Dermis blood vessel endothelial cell (primary cell): ENCODE data around the gene NFIX. TPM values are rescaled to one million over a fixed set of nuclear protein-coding genes. Genes with fewer than 3 reads are reported as not detected.
"Not testable (repeated sequence)": the region's sequence is repeated elsewhere in the genome, so short reads cannot be mapped to it uniquely, and the experiment has no call there.

Source experiments
- DNase-seq: peaks from one replicate; pipeline ENCODE4 v3.0.0; 2010
- total RNA-seq: library from RNA; depleted of rRNA; stranded (reverse); fragments of >200 nt; gene quantifications from 2 replicates; pipeline ENCODE4 v1.2.3, GENCODE V29; 2014

NFIX gene
- 12.6 and 23.7 TPM in 2 replicates for total RNA-seq

- DNase-seq: peak; percentile 63
Measured at GRCh38 chr19:12994701-12995595, at the start of gene NFIX. TSS of gene NFIX (plus strand) at chr19:12995475. CDS start at chr19:12995838, 363 bp downstream.

- DNase-seq: peak; percentile 99
Measured at GRCh38 chr19:12945479-12946091, 49.7 kb upstream of the NFIX start, which contains the start of gene RAD23A. TSS of gene RAD23A (plus strand) at chr19:12945862. CDS start at chr19:12945949, 87 bp downstream.

- peak; percentile 90 for DNase-seq
Measured at GRCh38 chr19:12946092-12946721, 49.1 kb upstream of the NFIX start.

GRCh38 chr19:12946731-12947496 is 48.4 kb upstream of the NFIX start:
- DNase-seq: no peak

- no peak for DNase-seq
Measured at GRCh38 chr19:12947702-12948611, 47.3 kb upstream of the NFIX start.

- no peak for DNase-seq
Measured at GRCh38 chr19:12948612-12949362, 46.5 kb upstream of the NFIX start.

GRCh38 chr19:12949363-12950283 is 45.7 kb upstream of the NFIX start:
- DNase-seq: no peak

GRCh38 chr19:12952050-12952449 is 43.2 kb upstream of the NFIX start:
- not testable (repeated sequence) for DNase-seq

GRCh38 chr19:12952488-12953137 is 42.7 kb upstream of the NFIX start:
- DNase-seq: peak; percentile 89

GRCh38 chr19:12953138-12953798 is 42.0 kb upstream of the NFIX start:
- DNase-seq: no peak

- DNase-seq: no peak
Measured at GRCh38 chr19:12953799-12954611, 41.3 kb upstream of the NFIX start.

GRCh38 chr19:12954612-12954962 is 40.7 kb upstream of the NFIX start:
- DNase-seq: no peak

- DNase-seq: not testable (repeated sequence)
Measured at GRCh38 chr19:12955575-12955974, 39.7 kb upstream of the NFIX start.

- DNase-seq: no peak
Measured at GRCh38 chr19:12955996-12956395, 39.3 kb upstream of the NFIX start.

GRCh38 chr19:12956446-12957388 is 38.6 kb upstream of the NFIX start, which contains the start of gene GADD45GIP1:
TSS of gene GADD45GIP1 (minus strand) at chr19:12957223. CDS start at chr19:12957212, 11 bp downstream.
- DNase-seq: peak; percentile 88

GRCh38 chr19:12957389-12957952 is 37.8 kb upstream of the NFIX start:
- not testable (repeated sequence) for DNase-seq
